Neural progenitor cell (in vitro differentiated cells): ENCODE data around the gene GAB2.

Source experiments
- CTCF ChIP-seq: fragments of 200-600 bp; sonication (generic); IDR thresholded peaks from 2 replicates; pipeline ENCODE4 v1.5.1; 2017; ENCODE audit warnings: antibody characterized with exemption, mild to moderate bottlenecking
- EZH2 ChIP-seq: fragments of 200-600 bp; sonication (generic); IDR thresholded peaks from 2 replicates; pipeline ENCODE4 v1.6.1; 2017; ENCODE audit warnings: antibody characterized with exemption, mild to moderate bottlenecking, moderate library complexity

GRCh38 chr11:78344094-78344493, 73.5 kb downstream of the GAB2 start:
- no peak for TF ChIP-seq CTCF
- TF ChIP-seq EZH2, result no peak
